ENCODE results near the gene GZF1. TPM values are rescaled to one million over a fixed set of nuclear protein-coding genes. Genes with fewer than 3 reads are reported as not detected.

Gene GZF1
- 5.8 TPM for polyA plus RNA-seq (2013, experiment 1 of 2)
- 6.2 TPM for polyA plus RNA-seq (2013, experiment 2 of 2)

- H4K8ac ChIP-seq (ENCODE audit: low read length), result peak within 1 kb of the TSS; percentile 92
- peak within 1 kb of the TSS; percentile 93 for H3K9ac ChIP-seq (ENCODE audit: low read length)
- peak within 1 kb of the TSS; percentile 88 for H2AFZ ChIP-seq (ENCODE audit: low read depth, low read length)
- H3K4ac ChIP-seq (ENCODE audit: low read depth in 1 of 2, low read length in 2 of 2), result peak within 1 kb of the TSS; percentile 90 to 97
- peak; percentile 98 for DNase-seq
- peak within 1 kb of the TSS; percentile 96 for H2BK15ac ChIP-seq (ENCODE audit: low read depth, poor library complexity, severe bottlenecking)
- peak within 1 kb of the TSS; percentile 87 for H2BK120ac ChIP-seq (ENCODE audit: low read depth, low read length)
- peaks cover 19% of the 10 kb centered on the region for H3K4me1 ChIP-seq (ENCODE audit: control insufficient read depth, insufficient read depth, low read depth, low read length)
- peak within 1 kb of the TSS; percentile 9 for H2AK5ac ChIP-seq (ENCODE audit: low read length, severe bottlenecking)
- H3K9me3 ChIP-seq (ENCODE audit: control insufficient read depth, low read length), result no peaks in the 10 kb centered on the region
- peak within 1 kb of the TSS; percentile 91 to 92 for H3K4me3 ChIP-seq (ENCODE audit: insufficient read depth in 1 of 2, low read depth in 1 of 2, low read length in 2 of 2)
- peak within 1 kb of the TSS; percentile 92 to 97 for H3K23ac ChIP-seq (ENCODE audit: low read length in 2 of 2)
- H2BK5ac ChIP-seq (ENCODE audit: low read depth, low read length, poor library complexity, severe bottlenecking), result peak within 1 kb of the TSS; percentile 91
- no peaks in the 10 kb centered on the region for H3K27me3 ChIP-seq (ENCODE audit: control insufficient read depth in 1 of 2, insufficient read depth in 1 of 2, low read length in 2 of 2)
- H3K14ac ChIP-seq (ENCODE audit: low read length in 2 of 2), result peak within 1 kb of the TSS in 1 of 2 experiments; percentile 68
- peak within 1 kb of the TSS; percentile 98 to 99 for H3K18ac ChIP-seq (ENCODE audit: low read depth in 1 of 2, low read length in 2 of 2)
- peak within 1 kb of the TSS; percentile 96 for H3K27ac ChIP-seq (ENCODE audit: low read length, poor library complexity, severe bottlenecking)
- peak within 1 kb of the TSS; percentile 97 for H4K91ac ChIP-seq (ENCODE audit: low read length)
- under 1% methylated on average over 76 of the region's 114 CpGs for WGBS
- H3K36me3 ChIP-seq (ENCODE audit: control insufficient read depth in 1 of 2, insufficient read depth in 2 of 2, low read depth in 1 of 2, low read length in 2 of 2), result peaks cover 18 to 21% of the 10 kb centered on the region in 2 experiments
- peak within 1 kb of the TSS in 1 of 2 experiments; percentile 29 for H2BK12ac ChIP-seq (ENCODE audit: low read length in 2 of 2)
- peak within 1 kb of the TSS; percentile 99 for H3K4me2 ChIP-seq (ENCODE audit: low read length, poor library complexity, severe bottlenecking)
- peaks cover 24% of the 10 kb centered on the region for H3K79me1 ChIP-seq (replicated peaks; ENCODE audit: low read length, poor library complexity, severe bottlenecking)
Observed at GRCh38 chr20:23361476-23362391, at the start of gene GZF1. Gene GZF1 (plus strand): TSS chr20:23362182. CDS start chr20:23364384, 2,202 bp downstream.

- H3K18ac ChIP-seq (ENCODE audit: low read depth in 1 of 2, low read length in 2 of 2), result no peak overlapping the region
- no peak overlapping the region for H3K4me2 ChIP-seq (ENCODE audit: low read length, poor library complexity, severe bottlenecking)
- H3K27me3 ChIP-seq (ENCODE audit: control insufficient read depth in 1 of 2, insufficient read depth in 1 of 2, low read length in 2 of 2), result peaks cover 4 to 53% of the 10 kb centered on the region in 2 experiments
- no peak overlapping the region for H2AFZ ChIP-seq (ENCODE audit: low read depth, low read length)
- no peaks in the 10 kb centered on the region for H3K36me3 ChIP-seq (ENCODE audit: control insufficient read depth in 1 of 2, insufficient read depth in 2 of 2, low read depth in 1 of 2, low read length in 2 of 2)
- no peak overlapping the region for H3K23ac ChIP-seq (ENCODE audit: low read length in 2 of 2)
- H4K8ac ChIP-seq (ENCODE audit: low read length), result no peak overlapping the region
- H2AK5ac ChIP-seq (ENCODE audit: low read length, severe bottlenecking), result no peak overlapping the region
- H3K4me3 ChIP-seq (ENCODE audit: insufficient read depth in 1 of 2, low read depth in 1 of 2, low read length in 2 of 2), result no peak overlapping the region
- no peak overlapping the region for H3K14ac ChIP-seq (ENCODE audit: low read length in 2 of 2)
- no peak overlapping the region for H3K4ac ChIP-seq (ENCODE audit: low read depth in 1 of 2, low read length in 2 of 2)
- no peak for DNase-seq
- H2BK5ac ChIP-seq (ENCODE audit: low read depth, low read length, poor library complexity, severe bottlenecking), result no peak overlapping the region
- no peak overlapping the region for H3K27ac ChIP-seq (ENCODE audit: low read length, poor library complexity, severe bottlenecking)
- no peak overlapping the region for H2BK15ac ChIP-seq (ENCODE audit: low read depth, poor library complexity, severe bottlenecking)
- H4K91ac ChIP-seq (ENCODE audit: low read length), result no peak overlapping the region
- no peak overlapping the region for H2BK120ac ChIP-seq (ENCODE audit: low read depth, low read length)
- H3K4me1 ChIP-seq (ENCODE audit: control insufficient read depth, insufficient read depth, low read depth, low read length), result no peaks in the 10 kb centered on the region
- 80% methylated on average over 1 of the region's 1 CpG for WGBS
- no peak overlapping the region for H3K9ac ChIP-seq (ENCODE audit: low read length)
- H2BK12ac ChIP-seq (ENCODE audit: low read length in 2 of 2), result no peak overlapping the region
- no peaks in the 10 kb centered on the region for H3K9me3 ChIP-seq (ENCODE audit: control insufficient read depth, low read length)
- no peaks in the 10 kb centered on the region for H3K79me1 ChIP-seq (replicated peaks; ENCODE audit: low read length, poor library complexity, severe bottlenecking)
Observed at GRCh38 chr20:23313271-23313670, 48.7 kb upstream of the GZF1 start.

GRCh38 chr20:23314699-23315098 lies 47.3 kb upstream of the GZF1 start:
- H3K36me3 ChIP-seq (ENCODE audit: control insufficient read depth in 1 of 2, insufficient read depth in 2 of 2, low read depth in 1 of 2, low read length in 2 of 2), result no peaks in the 10 kb centered on the region
- H3K27ac ChIP-seq (ENCODE audit: low read length, poor library complexity, severe bottlenecking), result no peak overlapping the region
- H3K27me3 ChIP-seq (ENCODE audit: control insufficient read depth in 1 of 2, insufficient read depth in 1 of 2, low read length in 2 of 2), result peaks cover 4 to 44% of the 10 kb centered on the region in 2 experiments
- no peak overlapping the region for H3K9ac ChIP-seq (ENCODE audit: low read length)
- H3K14ac ChIP-seq (ENCODE audit: low read length in 2 of 2), result no peak overlapping the region
- H3K9me3 ChIP-seq (ENCODE audit: control insufficient read depth, low read length), result no peaks in the 10 kb centered on the region
- 92% methylated on average over 5 of the region's 5 CpGs for WGBS
- H3K4me3 ChIP-seq (ENCODE audit: insufficient read depth in 1 of 2, low read depth in 1 of 2, low read length in 2 of 2), result no peak overlapping the region
- H2AK5ac ChIP-seq (ENCODE audit: low read length, severe bottlenecking), result no peak overlapping the region
- H2BK5ac ChIP-seq (ENCODE audit: low read depth, low read length, poor library complexity, severe bottlenecking), result no peak overlapping the region
- no peak overlapping the region for H2BK15ac ChIP-seq (ENCODE audit: low read depth, poor library complexity, severe bottlenecking)
- no peaks in the 10 kb centered on the region for H3K4me1 ChIP-seq (ENCODE audit: control insufficient read depth, insufficient read depth, low read depth, low read length)
- DNase-seq, result no peak
- no peak overlapping the region for H3K4me2 ChIP-seq (ENCODE audit: low read length, poor library complexity, severe bottlenecking)
- no peaks in the 10 kb centered on the region for H3K79me1 ChIP-seq (replicated peaks; ENCODE audit: low read length, poor library complexity, severe bottlenecking)
- H2BK120ac ChIP-seq (ENCODE audit: low read depth, low read length), result no peak overlapping the region
- no peak overlapping the region for H3K4ac ChIP-seq (ENCODE audit: low read depth in 1 of 2, low read length in 2 of 2)
- H4K8ac ChIP-seq (ENCODE audit: low read length), result no peak overlapping the region
- no peak overlapping the region for H3K18ac ChIP-seq (ENCODE audit: low read depth in 1 of 2, low read length in 2 of 2)
- no peak overlapping the region for H4K91ac ChIP-seq (ENCODE audit: low read length)
- H3K23ac ChIP-seq (ENCODE audit: low read length in 2 of 2), result no peak overlapping the region
- no peak overlapping the region for H2AFZ ChIP-seq (ENCODE audit: low read depth, low read length)
- H2BK12ac ChIP-seq (ENCODE audit: low read length in 2 of 2), result no peak overlapping the region

- Histone ChIP-seq H3K4me3 (ENCODE audit: insufficient read depth in 1 of 2, low read depth in 1 of 2, low read length in 2 of 2) (no peak overlapping the region), H3K18ac (ENCODE audit: low read depth in 1 of 2, low read length in 2 of 2) (no peak overlapping the region), H2BK5ac (ENCODE audit: low read depth, low read length, poor library complexity, severe bottlenecking) (no peak overlapping the region), H3K27me3 (ENCODE audit: control insufficient read depth in 1 of 2, insufficient read depth in 1 of 2, low read length in 2 of 2) (peaks cover 4 to 40% of the 10 kb centered on the region in 2 experiments), H2AFZ (ENCODE audit: low read depth, low read length) (no peak overlapping the region), H3K36me3 (ENCODE audit: control insufficient read depth in 1 of 2, insufficient read depth in 2 of 2, low read depth in 1 of 2, low read length in 2 of 2) (no peaks in the 10 kb centered on the region), H4K8ac (ENCODE audit: low read length) (no peak overlapping the region), H2BK12ac (ENCODE audit: low read length in 2 of 2) (no peak overlapping the region), H3K9ac (ENCODE audit: low read length) (no peak overlapping the region), H4K91ac (ENCODE audit: low read length) (no peak overlapping the region), H3K4me2 (ENCODE audit: low read length, poor library complexity, severe bottlenecking) (no peak overlapping the region), H3K9me3 (ENCODE audit: control insufficient read depth, low read length) (no peaks in the 10 kb centered on the region), H3K4ac (ENCODE audit: low read depth in 1 of 2, low read length in 2 of 2) (no peak overlapping the region), H3K79me1 (replicated peaks; ENCODE audit: low read length, poor library complexity, severe bottlenecking) (no peaks in the 10 kb centered on the region), H2BK15ac (ENCODE audit: low read depth, poor library complexity, severe bottlenecking) (no peak overlapping the region), H3K27ac (ENCODE audit: low read length, poor library complexity, severe bottlenecking) (no peak overlapping the region), H3K4me1 (ENCODE audit: control insufficient read depth, insufficient read depth, low read depth, low read length) (no peaks in the 10 kb centered on the region), H3K14ac (ENCODE audit: low read length in 2 of 2) (no peak overlapping the region), H3K23ac (ENCODE audit: low read length in 2 of 2) (peak overlapping the region in 1 of 2 experiments; percentile 17), H2AK5ac (ENCODE audit: low read length, severe bottlenecking) (no peak overlapping the region), H2BK120ac (ENCODE audit: low read depth, low read length) (no peak overlapping the region)
- 87% methylated on average over 9 of the region's 9 CpGs for WGBS
- no peak for DNase-seq
Observed at GRCh38 chr20:23315099-23315498, 46.9 kb upstream of the GZF1 start.

All from mesenchymal stem cell (in vitro differentiated cells and primary cell).